ENCODE measurements around the gene MECR.

The MECR gene

DNA sequence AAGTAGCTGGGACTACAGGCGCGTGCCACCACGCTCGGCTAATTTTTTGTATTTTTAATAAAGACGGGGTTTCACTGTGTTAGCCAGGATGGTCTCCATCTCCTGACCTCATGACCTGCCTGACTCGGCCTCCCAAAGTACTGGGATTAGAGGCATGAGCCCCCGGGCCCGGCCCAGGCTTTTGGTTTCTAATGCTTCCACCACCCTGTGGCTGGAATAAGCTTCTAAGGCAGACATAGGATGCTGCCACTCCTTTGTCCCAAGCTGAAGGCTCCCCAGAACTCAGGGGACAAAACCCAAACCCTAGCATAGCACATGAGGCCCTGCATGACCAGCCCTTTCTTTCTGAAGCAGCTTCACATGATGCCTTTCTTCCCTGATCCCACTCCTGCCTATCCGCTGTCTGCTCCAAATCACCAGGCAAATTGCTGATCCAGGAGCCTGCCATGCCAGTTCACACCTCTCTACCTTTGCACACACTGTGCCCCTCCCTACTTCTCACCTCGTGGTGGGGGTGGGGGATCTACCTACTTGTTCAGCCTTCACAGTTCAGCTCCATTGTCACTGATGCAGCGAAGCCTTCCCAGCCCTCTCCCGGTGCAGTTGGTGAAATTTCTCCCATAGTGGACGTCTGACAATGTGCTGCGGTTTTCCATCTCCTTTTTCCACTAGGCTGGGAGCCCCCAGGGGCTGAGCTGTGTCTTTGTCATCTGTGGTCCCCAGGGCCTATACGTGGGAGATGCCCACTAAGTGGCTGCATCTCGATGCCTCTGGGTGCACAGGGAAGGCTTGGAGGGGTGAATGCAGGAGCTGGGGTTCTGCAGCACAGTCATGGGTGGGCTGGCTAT is 12.5 kb upstream of the MECR start:
- TF ChIP-seq, protein P1, sequence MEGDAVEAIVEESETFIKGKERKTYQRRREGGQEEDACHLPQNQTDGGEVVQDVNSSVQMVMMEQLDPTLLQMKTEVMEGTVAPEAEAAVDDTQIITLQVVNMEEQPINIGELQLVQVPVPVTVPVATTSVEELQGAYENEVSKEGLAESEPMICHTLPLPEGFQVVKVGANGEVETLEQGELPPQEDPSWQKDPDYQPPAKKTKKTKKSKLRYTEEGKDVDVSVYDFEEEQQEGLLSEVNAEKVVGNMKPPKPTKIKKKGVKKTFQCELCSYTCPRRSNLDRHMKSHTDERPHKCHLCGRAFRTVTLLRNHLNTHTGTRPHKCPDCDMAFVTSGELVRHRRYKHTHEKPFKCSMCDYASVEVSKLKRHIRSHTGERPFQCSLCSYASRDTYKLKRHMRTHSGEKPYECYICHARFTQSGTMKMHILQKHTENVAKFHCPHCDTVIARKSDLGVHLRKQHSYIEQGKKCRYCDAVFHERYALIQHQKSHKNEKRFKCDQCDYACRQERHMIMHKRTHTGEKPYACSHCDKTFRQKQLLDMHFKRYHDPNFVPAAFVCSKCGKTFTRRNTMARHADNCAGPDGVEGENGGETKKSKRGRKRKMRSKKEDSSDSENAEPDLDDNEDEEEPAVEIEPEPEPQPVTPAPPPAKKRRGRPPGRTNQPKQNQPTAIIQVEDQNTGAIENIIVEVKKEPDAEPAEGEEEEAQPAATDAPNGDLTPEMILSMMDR (IDR thresholded peaks at IDR 0.05; ENCODE audit: insufficient read depth, low read length, poor library complexity, severe bottlenecking): no peak
- H3K36me3 ChIP-seq (ENCODE audit: control insufficient read depth, insufficient read depth, low read length): no peaks in the 10 kb centered on the region
- H3K4me3 ChIP-seq (replicated peaks; ENCODE audit: low read depth, low read length): no peak overlapping the region
- no peak for DNase-seq (ENCODE audit: extremely low read depth, insufficient read length)
- peaks cover 2% of the 10 kb centered on the region for H3K27me3 ChIP-seq (replicated peaks; ENCODE audit: control insufficient read depth, insufficient read depth, low read length)

DNA sequence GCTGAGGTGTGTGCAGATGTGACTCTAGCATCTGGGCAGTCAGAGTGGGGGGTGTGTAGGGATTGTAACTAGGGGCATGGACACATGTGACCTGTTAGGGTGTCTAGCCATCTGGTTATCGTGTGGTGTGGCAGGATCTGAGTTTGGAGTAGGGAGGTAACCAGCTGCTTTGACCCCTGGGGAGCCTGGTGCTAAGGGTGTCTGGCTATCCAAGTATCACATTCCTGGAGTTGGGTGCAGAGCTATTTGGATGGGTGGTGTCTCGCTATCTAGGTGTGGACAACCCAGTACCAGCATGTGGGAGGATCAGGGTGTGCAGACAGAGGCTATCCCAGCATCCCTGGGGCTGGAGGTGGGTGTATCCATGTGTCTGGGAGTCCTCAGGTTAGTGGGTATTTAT is 10.3 kb upstream of the MECR start:
- no peak for DNase-seq (ENCODE audit: extremely low read depth, insufficient read length)
- Histone ChIP-seq H3K4me3 (replicated peaks; ENCODE audit: low read depth, low read length) (no peak overlapping the region), H3K27me3 (replicated peaks; ENCODE audit: control insufficient read depth, insufficient read depth, low read length) (peaks cover 7% of the 10 kb centered on the region), H3K36me3 (ENCODE audit: control insufficient read depth, insufficient read depth, low read length) (no peaks in the 10 kb centered on the region)
- TF ChIP-seq, protein P1 (IDR thresholded peaks at IDR 0.05; ENCODE audit: insufficient read depth, low read length, poor library complexity, severe bottlenecking): no peak

DNA sequence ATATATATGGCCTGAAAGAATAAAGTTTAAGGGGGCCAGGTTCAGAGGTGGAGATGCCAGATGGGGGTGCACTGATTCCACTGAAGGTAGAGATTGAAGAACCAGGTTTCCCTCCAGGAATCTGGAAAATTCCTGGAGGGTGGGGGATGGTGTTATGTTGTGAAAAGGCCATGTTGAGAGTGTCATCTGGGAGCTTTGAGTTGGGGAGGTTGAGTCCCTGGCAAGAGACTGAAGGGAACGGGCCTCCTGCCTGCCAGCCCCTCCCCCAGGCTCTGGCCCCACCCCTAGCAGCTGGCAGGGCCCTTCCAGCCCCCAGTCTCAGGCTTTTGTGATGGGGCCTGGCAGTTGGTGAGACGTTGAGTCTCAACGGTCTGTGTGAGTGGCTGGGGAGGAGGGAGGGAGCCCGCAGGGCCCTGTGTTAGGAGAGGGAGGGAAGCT is 9.7 kb upstream of the MECR start:
- Histone ChIP-seq H3K4me3 (replicated peaks; ENCODE audit: low read depth, low read length) (no peak overlapping the region), H3K27me3 (replicated peaks; ENCODE audit: control insufficient read depth, insufficient read depth, low read length) (peaks cover 7% of the 10 kb centered on the region; the same call in 1 of the 2 replicates), H3K36me3 (ENCODE audit: control insufficient read depth, insufficient read depth, low read length) (no peaks in the 10 kb centered on the region)
- TF ChIP-seq, protein P1 (IDR thresholded peaks at IDR 0.05; ENCODE audit: insufficient read depth, low read length, poor library complexity, severe bottlenecking): peak; percentile 8
- DNase-seq (ENCODE audit: extremely low read depth, insufficient read length): no peak

DNA sequence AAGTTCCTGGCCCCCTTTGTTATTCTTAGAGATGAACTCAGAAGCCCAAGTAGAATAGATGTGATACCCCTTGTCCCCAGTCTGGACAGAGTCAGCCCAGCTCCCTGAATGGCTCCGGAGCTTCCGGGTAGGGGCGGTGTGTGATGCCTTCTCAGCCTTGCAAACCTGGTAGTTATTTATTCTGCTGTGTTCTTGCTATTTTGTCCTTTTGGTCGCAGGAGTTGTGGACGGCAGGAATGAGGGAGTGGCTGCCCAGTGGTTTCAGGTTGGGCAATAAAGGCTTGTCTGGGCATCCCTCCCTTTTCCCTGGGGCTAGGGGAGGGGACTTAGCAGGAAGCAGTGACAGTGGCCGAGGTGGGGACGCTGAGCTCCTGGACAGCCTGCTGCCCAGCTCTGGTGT is 8.4 kb upstream of the MECR start:
- Histone ChIP-seq H3K4me3 (replicated peaks; ENCODE audit: low read depth, low read length) (no peak overlapping the region), H3K36me3 (ENCODE audit: control insufficient read depth, insufficient read depth, low read length) (no peaks in the 10 kb centered on the region), H3K27me3 (replicated peaks; ENCODE audit: control insufficient read depth, insufficient read depth, low read length) (peaks cover 5% of the 10 kb centered on the region; the same call in 1 of the 2 replicates)
- no peak for DNase-seq (ENCODE audit: extremely low read depth, insufficient read length)
- TF ChIP-seq, protein P1 (IDR thresholded peaks at IDR 0.05; ENCODE audit: insufficient read depth, low read length, poor library complexity, severe bottlenecking): no peak

DNA sequence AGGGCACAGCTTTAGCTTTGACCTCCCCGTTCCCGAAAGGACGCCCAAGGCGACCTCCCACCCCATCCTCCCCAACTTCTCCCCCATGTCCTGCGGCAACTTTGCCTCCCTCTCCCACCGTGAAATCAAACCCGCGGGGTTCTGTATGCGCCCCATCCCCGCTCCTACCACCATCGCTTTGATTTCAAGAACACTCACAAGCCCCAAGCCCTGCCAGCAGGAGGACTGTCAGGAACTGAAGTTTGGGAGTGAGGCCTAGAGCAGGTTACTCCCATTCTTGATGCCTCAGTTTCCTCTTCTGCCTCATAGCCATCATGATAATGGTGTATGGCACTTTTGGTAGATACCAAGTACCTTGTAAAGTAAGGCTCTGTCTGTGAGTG is 7.9 kb upstream of the MECR start:
- no peak for DNase-seq (ENCODE audit: extremely low read depth, insufficient read length)
- no peak overlapping the region for H3K4me3 ChIP-seq (replicated peaks; ENCODE audit: low read depth, low read length)
- TF ChIP-seq, protein P1 (IDR thresholded peaks at IDR 0.05; ENCODE audit: insufficient read depth, low read length, poor library complexity, severe bottlenecking): no peak
- H3K27me3 ChIP-seq (replicated peaks; ENCODE audit: control insufficient read depth, insufficient read depth, low read length): peaks cover 5% of the 10 kb centered on the region; the same call in 1 of the 2 replicates
- no peaks in the 10 kb centered on the region for H3K36me3 ChIP-seq (ENCODE audit: control insufficient read depth, insufficient read depth, low read length)

All from GM06990 (cell line).